ENCODE results near the gene KCNIP4. TPM values are rescaled to one million over a fixed set of nuclear protein-coding genes. Genes with fewer than 3 reads are reported as not detected.

Gene KCNIP4
- total RNA-seq, 1 donor from 2014 or later: not detected

GRCh38 chr4:21827575-21827974 is 121.0 kb downstream of the KCNIP4 start:
- intact Hi-C loops (cut with DNase I): no loop called here
- TF ChIP-seq, protein P1, sequence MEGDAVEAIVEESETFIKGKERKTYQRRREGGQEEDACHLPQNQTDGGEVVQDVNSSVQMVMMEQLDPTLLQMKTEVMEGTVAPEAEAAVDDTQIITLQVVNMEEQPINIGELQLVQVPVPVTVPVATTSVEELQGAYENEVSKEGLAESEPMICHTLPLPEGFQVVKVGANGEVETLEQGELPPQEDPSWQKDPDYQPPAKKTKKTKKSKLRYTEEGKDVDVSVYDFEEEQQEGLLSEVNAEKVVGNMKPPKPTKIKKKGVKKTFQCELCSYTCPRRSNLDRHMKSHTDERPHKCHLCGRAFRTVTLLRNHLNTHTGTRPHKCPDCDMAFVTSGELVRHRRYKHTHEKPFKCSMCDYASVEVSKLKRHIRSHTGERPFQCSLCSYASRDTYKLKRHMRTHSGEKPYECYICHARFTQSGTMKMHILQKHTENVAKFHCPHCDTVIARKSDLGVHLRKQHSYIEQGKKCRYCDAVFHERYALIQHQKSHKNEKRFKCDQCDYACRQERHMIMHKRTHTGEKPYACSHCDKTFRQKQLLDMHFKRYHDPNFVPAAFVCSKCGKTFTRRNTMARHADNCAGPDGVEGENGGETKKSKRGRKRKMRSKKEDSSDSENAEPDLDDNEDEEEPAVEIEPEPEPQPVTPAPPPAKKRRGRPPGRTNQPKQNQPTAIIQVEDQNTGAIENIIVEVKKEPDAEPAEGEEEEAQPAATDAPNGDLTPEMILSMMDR (IDR thresholded peaks at IDR 0.05): no peak
- DNase-seq: no peak
- no peak overlapping the region for H3K27ac ChIP-seq
- H3K36me3 ChIP-seq: no peaks in the 10 kb centered on the region
- H3K9me3 ChIP-seq: no peaks in the 10 kb centered on the region
- H3K4me1 ChIP-seq: no peaks in the 10 kb centered on the region
- no peaks in the 10 kb centered on the region for H3K27me3 ChIP-seq
- no peak overlapping the region for H3K4me3 ChIP-seq
- ATAC-seq: no peak

GRCh38 chr4:21826071-21826470 is 122.5 kb downstream of the KCNIP4 start:
- H3K4me3 ChIP-seq: no peak overlapping the region
- H3K36me3 ChIP-seq: no peaks in the 10 kb centered on the region
- ATAC-seq (no peak), DNase-seq (no peak)
- no peak overlapping the region for H3K27ac ChIP-seq
- H3K9me3 ChIP-seq: no peaks in the 10 kb centered on the region
- no peaks in the 10 kb centered on the region for H3K27me3 ChIP-seq
- intact Hi-C loops (cut with DNase I): no loop called here
- H3K4me1 ChIP-seq: no peaks in the 10 kb centered on the region
- TF ChIP-seq, protein P1 (IDR thresholded peaks at IDR 0.05): no peak

DNA sequence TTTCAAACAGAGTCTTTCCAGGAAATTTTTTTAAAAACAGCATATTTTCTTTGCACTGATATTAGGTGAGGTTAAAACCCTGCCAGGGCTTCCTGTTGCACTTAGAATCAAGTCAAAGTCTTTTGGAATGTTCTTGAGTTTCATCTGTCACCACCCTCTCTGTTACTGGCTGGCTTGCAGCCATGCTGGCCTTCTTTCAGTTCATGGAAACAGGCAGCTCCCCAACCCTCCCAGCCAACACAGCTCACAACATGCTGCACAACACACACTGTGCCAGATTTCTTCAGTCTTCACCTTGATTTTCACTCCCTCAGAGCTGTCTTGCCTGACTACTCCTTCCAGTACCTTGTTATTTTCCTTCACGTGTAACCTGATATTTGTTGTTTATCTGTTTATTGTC is 129.5 kb downstream of the KCNIP4 start:
- Histone ChIP-seq H3K36me3 (no peaks in the 10 kb centered on the region), H3K9me3 (peaks cover 8% of the 10 kb centered on the region), H3K4me3 (no peak overlapping the region), H3K27me3 (no peaks in the 10 kb centered on the region), H3K27ac (no peak overlapping the region), H3K4me1 (no peaks in the 10 kb centered on the region)
- intact Hi-C loops (cut with DNase I): no loop called here
- ATAC-seq: no peak
- TF ChIP-seq, protein P1 (IDR thresholded peaks at IDR 0.05): no peak
- no peak for DNase-seq

- Histone ChIP-seq H3K36me3 (no peaks in the 10 kb centered on the region), H3K27me3 (no peaks in the 10 kb centered on the region), H3K27ac (no peak overlapping the region), H3K4me3 (no peak overlapping the region), H3K9me3 (peaks cover 8% of the 10 kb centered on the region), H3K4me1 (no peaks in the 10 kb centered on the region)
- no peak for DNase-seq
- intact Hi-C loops (cut with DNase I): no loop called here
- TF ChIP-seq, protein P1 (IDR thresholded peaks at IDR 0.05): no peak
- no peak for ATAC-seq
These were observed 132.8 kb downstream of the KCNIP4 start for GRCh38 chr4:21815651-21816377.

- Histone ChIP-seq H3K4me1 (no peaks in the 10 kb centered on the region), H3K27ac (no peak overlapping the region), H3K36me3 (no peaks in the 10 kb centered on the region), H3K27me3 (no peaks in the 10 kb centered on the region), H3K9me3 (no peaks in the 10 kb centered on the region), H3K4me3 (no peak overlapping the region)
- no peak for DNase-seq
- ATAC-seq: no peak
- TF ChIP-seq, protein P1 (IDR thresholded peaks at IDR 0.05): no peak
- intact Hi-C loops (cut with DNase I): no loop called here
These were observed 137.0 kb downstream of the KCNIP4 start for GRCh38 chr4:21811565-21811964.

All from upper lobe of right lung (tissue), 1 donor.